Measurements from ENCODE around the gene ZNF276. TPM values are rescaled to one million over a fixed set of nuclear protein-coding genes. Genes with fewer than 3 reads are reported as not detected.

ZNF276 gene
- total RNA-seq, 1 experiment from 2014 or later, result 18.6 TPM

DNA sequence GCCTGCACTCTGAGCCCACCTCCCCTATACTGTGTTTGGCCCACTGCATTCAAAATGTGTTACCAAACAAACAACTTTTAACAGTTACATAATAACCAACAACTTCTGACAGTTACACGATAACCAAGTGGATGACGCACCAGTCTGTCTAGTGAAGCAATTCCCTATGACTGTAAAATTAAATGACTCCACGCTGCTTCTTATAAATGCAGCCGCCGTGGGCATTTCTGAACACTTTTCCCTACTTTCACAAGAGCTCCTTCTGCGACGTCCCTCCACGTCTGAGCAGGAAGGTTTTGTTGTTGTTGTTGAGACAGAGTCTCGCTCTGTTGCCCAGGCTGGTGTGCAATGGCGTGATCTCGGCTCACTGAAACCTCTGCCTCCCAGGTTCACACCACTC, 27.6 kb downstream of the ZNF276 start:
- Histone ChIP-seq H3K4ac (ENCODE audit: low read depth, low read length) (no peak overlapping the region), H2BK5ac (ENCODE audit: insufficient read length, low read length) (no peak overlapping the region), H3K56ac (ENCODE audit: insufficient read length, low read depth, low read length) (no peak overlapping the region), H2AFZ (ENCODE audit: low read length) (no peak overlapping the region), H3K23ac (ENCODE audit: insufficient read length, low read depth, low read length) (no peak overlapping the region), H3K18ac (ENCODE audit: insufficient read length, low read depth, low read length) (no peak overlapping the region), H3T11ph (ENCODE audit: low read length) (no peak overlapping the region), H3K9ac (ENCODE audit: extremely low read depth, insufficient read length, low read length) (no peak overlapping the region), H3K9me3 (ENCODE audit: control insufficient read depth, low read depth, low read length) (no peaks in the 10 kb centered on the region), H3K27me3 (ENCODE audit: insufficient read depth, low read length) (no peaks in the 10 kb centered on the region), H2AK5ac (ENCODE audit: insufficient read length, low read length) (no peak overlapping the region), H3K27ac (ENCODE audit: insufficient read length, low read depth, low read length) (no peak overlapping the region), H3K79me1 (ENCODE audit: insufficient read depth, low read depth, low read length, poor library complexity, severe bottlenecking) (no peaks in the 10 kb centered on the region), H2BK15ac (ENCODE audit: low read depth, low read length) (no peak overlapping the region), H3K79me2 (ENCODE audit: insufficient read depth, low read length) (no peaks in the 10 kb centered on the region), H2BK20ac (ENCODE audit: low read depth, low read length, poor library complexity, severe bottlenecking) (no peak overlapping the region), H3K4me1 (ENCODE audit: insufficient read depth, low read length) (no peaks in the 10 kb centered on the region), H4K5ac (ENCODE audit: insufficient read length, low read depth, low read length) (no peak overlapping the region), H4K8ac (replicated peaks; ENCODE audit: insufficient read length, low read depth, low read length) (no peak overlapping the region), H3K23me2 (ENCODE audit: insufficient read length, low read depth, low read length, poor library complexity, severe bottlenecking) (no peaks in the 10 kb centered on the region), H4K20me1 (ENCODE audit: control insufficient read depth, insufficient read depth, insufficient read length) (peaks cover 2% of the 10 kb centered on the region), H2BK12ac (ENCODE audit: insufficient read length, low read depth, low read length) (no peak overlapping the region), H2BK120ac (ENCODE audit: low read depth, low read length, poor library complexity, severe bottlenecking) (no peak overlapping the region), H4K91ac (ENCODE audit: insufficient read length, low read depth, low read length) (no peak overlapping the region), H3K4me2 (ENCODE audit: insufficient read depth, insufficient read length, low read length) (no peak overlapping the region), H3K14ac (ENCODE audit: insufficient read depth, low read length) (no peak overlapping the region)
- Mint-ChIP-seq H3K27ac (no peak overlapping the region), H3K36me3 (ENCODE audit: insufficient read depth in 1 of 3, low read depth in 3 of 3) (peaks cover 48 to 85% (median 81%) of the 10 kb centered on the region in 3 experiments; a peak in 6 of 7 replicates), H3K9me3 (no peaks in the 10 kb centered on the region; a peak in 1 of 5 replicates), H3K27me3 (ENCODE audit: low read depth) (no peaks in the 10 kb centered on the region), H3K4me3 (no peak overlapping the region), H3K4me1 (no peaks in the 10 kb centered on the region)
- no CpG with 5 or more reads among the region's 11 CpGs for WGBS (ENCODE audit: extremely low coverage, insufficient read length, low lambda C conversion rate)
- no peak for DNase-seq
- TF ChIP-seq, protein P1, sequence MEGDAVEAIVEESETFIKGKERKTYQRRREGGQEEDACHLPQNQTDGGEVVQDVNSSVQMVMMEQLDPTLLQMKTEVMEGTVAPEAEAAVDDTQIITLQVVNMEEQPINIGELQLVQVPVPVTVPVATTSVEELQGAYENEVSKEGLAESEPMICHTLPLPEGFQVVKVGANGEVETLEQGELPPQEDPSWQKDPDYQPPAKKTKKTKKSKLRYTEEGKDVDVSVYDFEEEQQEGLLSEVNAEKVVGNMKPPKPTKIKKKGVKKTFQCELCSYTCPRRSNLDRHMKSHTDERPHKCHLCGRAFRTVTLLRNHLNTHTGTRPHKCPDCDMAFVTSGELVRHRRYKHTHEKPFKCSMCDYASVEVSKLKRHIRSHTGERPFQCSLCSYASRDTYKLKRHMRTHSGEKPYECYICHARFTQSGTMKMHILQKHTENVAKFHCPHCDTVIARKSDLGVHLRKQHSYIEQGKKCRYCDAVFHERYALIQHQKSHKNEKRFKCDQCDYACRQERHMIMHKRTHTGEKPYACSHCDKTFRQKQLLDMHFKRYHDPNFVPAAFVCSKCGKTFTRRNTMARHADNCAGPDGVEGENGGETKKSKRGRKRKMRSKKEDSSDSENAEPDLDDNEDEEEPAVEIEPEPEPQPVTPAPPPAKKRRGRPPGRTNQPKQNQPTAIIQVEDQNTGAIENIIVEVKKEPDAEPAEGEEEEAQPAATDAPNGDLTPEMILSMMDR (conservative IDR thresholded peaks at IDR 0.05), result no peak

Measured in H9 (cell line).